Measurements from ENCODE around the gene CHST14. TPM values are rescaled to one million over a fixed set of nuclear protein-coding genes. Genes with fewer than 3 reads are reported as not detected.

CHST14 gene
- polyA plus RNA-seq, 3 donors, result 33.1 to 39.9 (median 38.8) TPM

- DNase-seq, result no peak
Observed at GRCh38 chr15:40458495-40459371, 12.1 kb upstream of the CHST14 start.

GRCh38 chr15:40459391-40460015 lies 11.3 kb upstream of the CHST14 start:
- DNase-seq, result no peak

GRCh38 chr15:40460404-40460803 lies 10.4 kb upstream of the CHST14 start:
- DNase-seq, result no peak

GRCh38 chr15:40461958-40462357 lies 8.8 kb upstream of the CHST14 start:
- no peak for DNase-seq

GRCh38 chr15:40463279-40463678 lies 7.5 kb upstream of the CHST14 start:
- DNase-seq, result no peak

GRCh38 chr15:40463886-40464545 lies 6.8 kb upstream of the CHST14 start:
- no peak for DNase-seq

GRCh38 chr15:40464595-40465185 lies 6.1 kb upstream of the CHST14 start:
- DNase-seq, result no peak

- no peak for DNase-seq
Observed at GRCh38 chr15:40465939-40466338, 4.8 kb upstream of the CHST14 start.

- no peak for DNase-seq
Observed at GRCh38 chr15:40466426-40467260, 4.1 kb upstream of the CHST14 start.

GRCh38 chr15:40467261-40467615 lies 3.5 kb upstream of the CHST14 start:
- DNase-seq, result no peak

GRCh38 chr15:40468898-40469331 lies 1.9 kb upstream of the CHST14 start:
- DNase-seq, result no peak

GRCh38 chr15:40469776-40470390 lies 901 bp upstream of the CHST14 start:
- no peak for DNase-seq

- peak; percentile 52 for DNase-seq
Observed at GRCh38 chr15:40471105-40471807, 472 bp downstream of the CHST14 start.

- DNase-seq, result peak; percentile 36
Observed at GRCh38 chr15:40471808-40472150, 995 bp downstream of the CHST14 start.

GRCh38 chr15:40472171-40472727 lies 1.5 kb downstream of the CHST14 start:
- no peak for DNase-seq

- DNase-seq, result no peak
Observed at GRCh38 chr15:40474581-40474980, 3.8 kb downstream of the CHST14 start.

GRCh38 chr15:40477642-40478327 lies 7.0 kb downstream of the CHST14 start:
- no peak for DNase-seq

- no peak for DNase-seq
Observed at GRCh38 chr15:40479024-40479423, 8.2 kb downstream of the CHST14 start.

- DNase-seq, result no peak
Observed at GRCh38 chr15:40481341-40482074, 10.7 kb downstream of the CHST14 start.
